Jurkat, Clone E6-1 (cell line): ENCODE data around the gene SPAG6.
A peak's percentile ranks its signal among the peaks of the same experiment; 100 is the strongest.

Experiments used
- DNase-seq: peaks from one replicate; pipeline ENCODE4 v3.0.0-alpha.2; 2011; ENCODE audit warnings: low read depth, low spot score
- H3K4me3 ChIP-seq: 2 replicates; pipeline ENCODE4 v1.5.1; 2011; ENCODE audit warnings: mild to moderate bottlenecking, low read length, control low read depth, moderate library complexity

SPAG6 gene

DNA sequence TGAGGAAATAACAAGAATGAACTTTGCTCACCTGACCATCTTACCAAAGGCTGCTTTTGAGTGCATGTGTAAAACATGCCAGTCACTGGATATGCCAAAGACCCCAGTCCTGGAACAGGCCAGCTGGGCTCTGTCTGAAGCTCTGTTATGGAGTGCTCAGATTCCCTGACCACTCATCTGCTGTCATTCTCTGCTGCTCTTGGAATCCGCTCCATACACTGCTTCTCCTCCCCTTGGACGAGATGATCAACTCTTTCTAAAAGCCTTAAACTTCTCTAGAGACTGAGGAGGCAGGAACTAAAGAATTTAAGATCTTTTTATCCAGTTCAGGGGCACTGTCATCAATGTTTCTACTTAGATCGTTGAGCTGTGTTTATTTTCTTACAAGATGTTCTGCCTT, 100.2 kb downstream of the SPAG6 start:
- H3K4me3 ChIP-seq: no peak overlapping the region
- DNase-seq: no peak

- DNase-seq: no peak
- H3K4me3 ChIP-seq: no peak overlapping the region
Measured at GRCh38 chr10:22447068-22447467, 101.8 kb downstream of the SPAG6 start.

DNA sequence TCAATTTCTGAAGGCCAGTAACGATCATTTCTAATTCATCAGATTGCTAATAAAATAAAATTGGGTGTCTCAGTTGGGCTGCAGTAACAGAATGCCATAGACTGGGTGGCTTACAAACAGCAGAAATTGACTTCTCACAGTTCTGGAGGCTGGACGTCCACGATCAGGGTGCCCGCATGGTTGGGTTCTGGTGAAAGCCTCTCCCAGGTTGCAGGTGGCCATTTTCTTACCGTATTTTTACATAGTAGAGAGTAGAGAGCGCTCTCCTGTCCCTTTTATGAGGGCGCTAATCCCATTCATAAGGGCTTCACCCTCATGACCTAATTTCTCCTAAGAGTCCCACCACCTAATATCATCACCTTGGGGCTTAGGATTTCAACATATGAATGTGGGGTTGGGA, 106.0 kb downstream of the SPAG6 start:
- no peak overlapping the region for H3K4me3 ChIP-seq
- no peak for DNase-seq

DNA sequence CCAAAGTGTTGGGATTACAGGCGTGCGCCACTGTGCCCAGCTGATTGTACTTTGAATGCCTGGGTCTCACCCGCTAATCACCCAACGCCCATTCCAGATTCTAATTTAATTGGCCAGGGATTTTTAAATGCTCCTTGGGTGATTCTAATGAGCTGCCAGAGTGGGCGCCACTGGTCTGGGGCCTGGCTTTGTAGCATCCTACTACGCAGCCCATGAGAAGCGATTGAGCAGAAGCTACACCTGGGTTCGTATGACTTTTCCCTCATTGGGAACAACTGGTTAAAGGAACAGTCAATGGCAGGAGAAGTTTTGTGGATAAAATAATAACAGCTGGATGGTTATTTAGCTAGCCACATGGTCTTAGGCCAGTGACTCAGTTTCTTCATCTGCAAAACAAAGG, 108.0 kb downstream of the SPAG6 start:
- no peak overlapping the region for H3K4me3 ChIP-seq
- DNase-seq: no peak

GRCh38 chr10:22453948-22454591, 108.8 kb downstream of the SPAG6 start:
- no peak overlapping the region for H3K4me3 ChIP-seq
- no peak for DNase-seq

DNA sequence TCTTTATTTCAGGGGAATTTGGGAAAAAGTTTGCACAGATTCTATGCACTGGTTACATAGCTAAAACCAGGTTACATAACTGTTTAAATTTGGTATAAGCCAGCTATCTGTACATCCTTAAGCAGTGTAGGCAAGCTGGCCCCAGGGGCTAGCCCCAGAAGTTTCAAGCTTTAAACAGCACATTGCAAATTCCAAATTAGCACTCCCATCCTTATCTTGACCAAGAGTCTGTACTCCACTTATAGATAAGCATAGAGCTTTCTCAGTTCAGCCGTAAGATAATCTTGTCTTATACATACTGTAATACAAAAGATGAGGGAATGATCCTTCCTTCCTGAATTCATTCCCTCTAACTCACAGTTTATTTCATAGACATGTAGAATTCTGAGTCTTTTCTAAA, 109.3 kb downstream of the SPAG6 start:
- no peak for DNase-seq
- no peak overlapping the region for H3K4me3 ChIP-seq

- no peak overlapping the region for H3K4me3 ChIP-seq
- DNase-seq: no peak
Measured at GRCh38 chr10:22455068-22455857, 110.0 kb downstream of the SPAG6 start.

GRCh38 chr10:22456486-22456885, 111.2 kb downstream of the SPAG6 start:
- no peak for DNase-seq
- H3K4me3 ChIP-seq: no peak overlapping the region

DNA sequence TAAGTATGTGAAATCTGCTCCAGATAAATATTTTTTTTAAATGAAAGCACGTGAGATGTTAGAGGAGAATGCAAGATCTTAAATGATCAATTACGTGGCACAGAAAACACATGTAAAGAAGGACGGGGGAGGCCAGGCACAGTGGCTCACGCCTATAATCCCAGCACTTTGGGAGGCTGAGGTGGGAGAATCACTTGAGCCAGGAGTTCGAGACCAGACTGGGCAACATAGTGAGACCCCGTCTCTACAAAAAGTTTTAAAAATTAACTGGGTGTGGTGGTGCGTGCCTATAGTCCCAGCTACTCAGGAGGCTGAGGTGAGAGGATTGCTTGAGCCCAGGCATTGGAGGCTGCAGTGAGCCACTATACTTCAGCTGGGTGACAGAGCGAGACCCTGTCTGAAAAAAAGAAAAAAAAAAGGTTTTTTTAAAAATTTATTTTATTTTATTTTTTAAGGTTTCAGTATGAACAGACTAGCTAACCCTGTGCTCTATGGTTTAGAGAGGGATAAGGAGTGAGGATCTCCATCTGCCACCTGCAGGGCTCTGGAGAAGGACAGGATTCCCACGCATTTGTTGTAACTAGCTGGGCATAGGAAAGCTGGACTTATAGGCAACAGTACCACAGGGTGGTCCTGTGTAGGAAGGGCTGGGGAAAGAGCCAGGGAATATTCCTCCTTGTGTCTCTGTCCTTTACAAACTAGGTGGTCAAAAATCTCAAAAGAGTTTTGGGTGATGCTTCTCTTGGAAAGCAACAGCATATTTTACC, 113.2 kb downstream of the SPAG6 start:
- DNase-seq: no peak
- H3K4me3 ChIP-seq: no peak overlapping the region

DNA sequence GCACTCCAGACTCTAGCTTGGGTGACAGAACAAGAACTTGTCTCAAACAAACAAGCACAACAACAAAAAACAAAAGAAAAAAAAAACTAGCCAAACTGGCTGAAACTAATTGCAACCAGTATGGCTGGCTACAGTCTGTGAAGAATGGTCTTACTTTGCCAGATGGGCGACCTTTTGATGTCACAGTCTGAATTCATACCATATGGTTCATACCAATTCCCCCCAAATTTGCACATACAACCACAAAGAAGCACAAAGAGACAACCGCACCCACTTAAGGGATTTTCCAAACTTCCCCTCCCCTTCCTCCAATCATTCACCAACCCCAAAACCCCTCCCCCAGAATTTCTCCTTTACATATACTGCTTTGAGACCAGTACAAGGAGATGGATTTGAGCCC, 114.2 kb downstream of the SPAG6 start:
- no peak overlapping the region for H3K4me3 ChIP-seq
- DNase-seq: no peak

GRCh38 chr10:22460101-22460500, 114.8 kb downstream of the SPAG6 start:
- no peak overlapping the region for H3K4me3 ChIP-seq
- DNase-seq: no peak

GRCh38 chr10:22460531-22461403, 115.5 kb downstream of the SPAG6 start:
- no peak for DNase-seq
- no peak overlapping the region for H3K4me3 ChIP-seq

DNA sequence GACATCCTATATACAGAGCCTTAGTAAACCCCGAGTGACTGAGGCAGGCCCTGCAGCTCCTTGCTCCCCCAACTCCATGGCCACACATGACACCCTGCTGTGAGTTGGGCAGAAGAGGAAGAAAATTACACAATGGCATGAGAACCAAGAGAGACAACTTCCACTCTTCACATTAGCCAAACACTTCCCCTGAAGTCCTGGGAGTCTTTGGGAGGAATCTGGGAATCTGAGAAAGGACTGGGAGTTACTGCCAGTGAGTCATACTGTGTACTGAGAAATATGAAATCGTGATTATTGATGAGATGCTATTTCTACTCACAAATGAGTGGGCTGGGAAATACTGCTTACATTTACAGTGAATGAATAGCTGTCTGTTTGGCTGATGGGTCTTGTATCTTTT, 116.6 kb downstream of the SPAG6 start:
- H3K4me3 ChIP-seq: no peak overlapping the region
- DNase-seq: no peak

- H3K4me3 ChIP-seq: no peak overlapping the region
- DNase-seq: no peak
Measured at GRCh38 chr10:22463255-22463654, 118.0 kb downstream of the SPAG6 start.

DNA sequence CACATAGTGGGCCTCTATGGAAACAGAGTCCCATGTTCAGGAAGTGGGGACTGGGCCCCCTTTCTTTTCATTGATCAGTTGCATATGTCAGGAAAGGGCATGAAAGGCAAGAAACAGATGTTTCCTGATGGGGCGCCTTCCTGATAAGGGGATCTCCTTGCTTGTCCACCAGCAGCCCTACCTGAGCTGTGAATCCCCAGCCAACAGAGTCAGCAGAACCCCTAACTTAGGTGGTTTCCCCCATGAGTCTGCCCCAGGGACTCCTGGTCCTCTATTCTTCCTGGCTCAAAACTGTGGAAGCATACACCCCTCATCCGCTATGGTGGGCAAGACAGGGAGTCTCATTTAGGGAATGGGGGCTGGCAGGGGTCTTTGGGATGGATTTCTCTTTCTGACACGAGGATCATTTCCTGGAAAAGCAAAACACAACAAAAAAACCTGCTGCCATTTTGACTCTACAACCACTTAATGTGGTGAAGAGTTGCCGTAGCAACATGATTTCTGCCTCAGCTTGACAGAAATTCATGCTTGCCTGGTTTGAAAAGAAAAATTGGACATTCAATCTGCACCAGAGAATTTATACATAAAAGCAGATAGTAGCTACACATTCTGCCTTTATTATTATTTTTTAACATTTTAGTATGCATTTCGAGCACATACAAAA, 119.8 kb downstream of the SPAG6 start:
- H3K4me3 ChIP-seq: no peak overlapping the region
- DNase-seq: peak; percentile 20

DNA sequence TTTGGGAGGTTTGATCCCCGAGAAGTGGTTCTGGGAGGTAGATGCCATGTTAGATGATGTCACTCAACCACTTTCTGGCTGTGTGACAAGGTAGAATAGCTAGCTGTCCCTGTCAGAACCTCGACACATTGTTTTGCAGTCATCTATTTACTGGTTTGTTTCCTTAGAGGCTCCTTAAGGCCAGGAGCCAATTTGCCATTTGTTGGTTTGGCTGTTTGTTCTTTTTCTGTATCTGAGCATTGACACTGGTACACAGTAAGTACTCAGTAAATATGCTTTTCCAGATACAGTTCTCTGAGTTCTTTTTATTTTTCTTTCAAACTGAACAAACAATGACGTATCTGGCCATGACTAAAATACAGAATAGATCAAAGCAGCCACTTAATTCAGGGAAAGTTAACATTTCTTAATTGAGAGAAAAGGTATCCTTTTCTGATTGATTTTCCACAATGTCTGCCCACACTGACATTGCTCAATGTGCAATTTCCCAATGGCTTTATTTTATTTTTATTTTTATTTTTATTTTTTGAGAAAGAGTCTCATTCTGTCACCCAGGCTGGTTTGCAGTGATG, 121.6 kb downstream of the SPAG6 start:
- no peak overlapping the region for H3K4me3 ChIP-seq
- no peak for DNase-seq
